IMR-90 (cell line): ENCODE measurements around the gene CAB39.

Source experiments
- CEBPB ChIP-seq: IDR thresholded peaks from 2 replicates; pipeline ENCODE4 v1.6.1; 2012; ENCODE audit warnings: low read depth, low read length, improper control_type of control experiment
- CHD1 ChIP-seq: IDR thresholded peaks from 2 replicates; pipeline ENCODE4 v1.6.1; 2012; ENCODE audit warnings: low read depth, low read length, improper control_type of control experiment
- MXI1 ChIP-seq: IDR thresholded peaks from 2 replicates; pipeline ENCODE4 v1.6.1; 2012; ENCODE audit warnings: low read depth, mild to moderate bottlenecking, low read length, moderate library complexity, borderline replicate concordance
- NFE2L2 ChIP-seq: fragments of 150-350 bp; IDR thresholded peaks from 2 replicates; pipeline ENCODE4 v1.6.1; 2016; ENCODE audit warnings: low read depth, mild to moderate bottlenecking, low read length
- POLR2A ChIP-seq: IDR thresholded peaks from 2 replicates; pipeline ENCODE4 v1.6.1; 2012; ENCODE audit warnings: mild to moderate bottlenecking, low read depth, low read length
- RCOR1 ChIP-seq: IDR thresholded peaks from 2 replicates; pipeline ENCODE4 v1.6.1; 2012; ENCODE audit warnings: mild to moderate bottlenecking, low read length, improper control_type of control experiment; ENCODE audit not compliant: insufficient replicate concordance
- RFX5 ChIP-seq: IDR thresholded peaks from 2 replicates; pipeline ENCODE4 v1.8.0; 2012; ENCODE audit warnings: low read depth, mild to moderate bottlenecking, low read length, moderate library complexity
- TF ChIP-seq, protein P1 (sequence below): conservative IDR thresholded peaks from 2 replicates; pipeline ENCODE4 v1.5.1; 2012; ENCODE audit warnings: mild to moderate bottlenecking, low read depth, low read length, improper control_type of control experiment
- TF ChIP-seq, protein P2 (sequence below): fragments of 150-350 bp; IDR thresholded peaks from 2 replicates; pipeline ENCODE4 v1.6.1; 2016; ENCODE audit warnings: low read depth, mild to moderate bottlenecking, low read length, moderate library complexity, borderline replicate concordance
- TF ChIP-seq, protein P3 (sequence below): fragments of 150-350 bp; IDR thresholded peaks from 2 replicates; pipeline ENCODE4 v1.6.1; 2017; ENCODE audit warnings: mild to moderate bottlenecking, antibody characterized with exemption, low read length, low read depth

DNA sequence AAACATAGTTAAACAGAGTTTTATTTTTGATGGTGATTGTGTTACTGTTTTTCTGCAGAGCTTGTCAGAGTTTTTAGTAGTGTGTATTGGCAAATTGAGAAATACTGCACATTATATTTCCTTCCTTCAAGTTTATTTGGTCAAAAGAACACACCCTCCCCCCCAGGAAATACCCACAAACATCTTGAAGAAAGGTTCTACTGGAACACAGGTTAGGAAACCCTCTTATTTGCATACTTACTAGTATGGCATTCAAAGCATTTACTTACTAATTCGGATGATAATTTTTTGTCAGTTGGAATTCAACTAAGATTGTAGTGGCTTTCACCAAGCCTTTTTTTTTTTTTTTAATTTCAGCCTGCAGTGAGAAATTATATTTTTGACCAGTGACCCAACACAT, 9.1 kb downstream of the CAB39 start:
- TF ChIP-seq POLR2A (no peak), CEBPB (no peak), CHD1 (no peak), RFX5 (no peak), NFE2L2 (no peak), RCOR1 (no peak), MXI1 (no peak)
- TF ChIP-seq, protein P1, sequence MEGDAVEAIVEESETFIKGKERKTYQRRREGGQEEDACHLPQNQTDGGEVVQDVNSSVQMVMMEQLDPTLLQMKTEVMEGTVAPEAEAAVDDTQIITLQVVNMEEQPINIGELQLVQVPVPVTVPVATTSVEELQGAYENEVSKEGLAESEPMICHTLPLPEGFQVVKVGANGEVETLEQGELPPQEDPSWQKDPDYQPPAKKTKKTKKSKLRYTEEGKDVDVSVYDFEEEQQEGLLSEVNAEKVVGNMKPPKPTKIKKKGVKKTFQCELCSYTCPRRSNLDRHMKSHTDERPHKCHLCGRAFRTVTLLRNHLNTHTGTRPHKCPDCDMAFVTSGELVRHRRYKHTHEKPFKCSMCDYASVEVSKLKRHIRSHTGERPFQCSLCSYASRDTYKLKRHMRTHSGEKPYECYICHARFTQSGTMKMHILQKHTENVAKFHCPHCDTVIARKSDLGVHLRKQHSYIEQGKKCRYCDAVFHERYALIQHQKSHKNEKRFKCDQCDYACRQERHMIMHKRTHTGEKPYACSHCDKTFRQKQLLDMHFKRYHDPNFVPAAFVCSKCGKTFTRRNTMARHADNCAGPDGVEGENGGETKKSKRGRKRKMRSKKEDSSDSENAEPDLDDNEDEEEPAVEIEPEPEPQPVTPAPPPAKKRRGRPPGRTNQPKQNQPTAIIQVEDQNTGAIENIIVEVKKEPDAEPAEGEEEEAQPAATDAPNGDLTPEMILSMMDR = no peak
- TF ChIP-seq, protein P2, sequence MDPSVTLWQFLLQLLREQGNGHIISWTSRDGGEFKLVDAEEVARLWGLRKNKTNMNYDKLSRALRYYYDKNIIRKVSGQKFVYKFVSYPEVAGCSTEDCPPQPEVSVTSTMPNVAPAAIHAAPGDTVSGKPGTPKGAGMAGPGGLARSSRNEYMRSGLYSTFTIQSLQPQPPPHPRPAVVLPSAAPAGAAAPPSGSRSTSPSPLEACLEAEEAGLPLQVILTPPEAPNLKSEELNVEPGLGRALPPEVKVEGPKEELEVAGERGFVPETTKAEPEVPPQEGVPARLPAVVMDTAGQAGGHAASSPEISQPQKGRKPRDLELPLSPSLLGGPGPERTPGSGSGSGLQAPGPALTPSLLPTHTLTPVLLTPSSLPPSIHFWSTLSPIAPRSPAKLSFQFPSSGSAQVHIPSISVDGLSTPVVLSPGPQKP = no peak
- TF ChIP-seq, protein P3, sequence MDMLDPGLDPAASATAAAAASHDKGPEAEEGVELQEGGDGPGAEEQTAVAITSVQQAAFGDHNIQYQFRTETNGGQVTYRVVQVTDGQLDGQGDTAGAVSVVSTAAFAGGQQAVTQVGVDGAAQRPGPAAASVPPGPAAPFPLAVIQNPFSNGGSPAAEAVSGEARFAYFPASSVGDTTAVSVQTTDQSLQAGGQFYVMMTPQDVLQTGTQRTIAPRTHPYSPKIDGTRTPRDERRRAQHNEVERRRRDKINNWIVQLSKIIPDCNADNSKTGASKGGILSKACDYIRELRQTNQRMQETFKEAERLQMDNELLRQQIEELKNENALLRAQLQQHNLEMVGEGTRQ = no peak
